ENCODE data around the gene FAM163B.

The FAM163B gene

GRCh38 chr9:133589454-133590227 is 19.5 kb downstream of the FAM163B start:
- peaks cover 2% of the 10 kb centered on the region; the same call in 1 of the 2 replicates for H3K27me3 ChIP-seq (ENCODE audit: control insufficient read depth, low read length)
- H3K36me3 ChIP-seq (ENCODE audit: control insufficient read depth, low read length): no peaks in the 10 kb centered on the region
- H3K27ac ChIP-seq (ENCODE audit: low read depth, low read length): no peak overlapping the region
- peaks cover 18% of the 10 kb centered on the region; the same call in 1 of the 2 replicates for H3K9me3 ChIP-seq (ENCODE audit: control insufficient read depth, insufficient read depth, low read length)
- peaks cover 20% of the 10 kb centered on the region for H3K4me1 ChIP-seq (ENCODE audit: control insufficient read depth, low read length)
- no peaks in the 10 kb centered on the region for H3K79me2 ChIP-seq (ENCODE audit: control insufficient read depth, low read length)
- TF ChIP-seq CTCF (IDR thresholded peaks at IDR 0.05; ENCODE audit: low read depth, low read length, poor library complexity, severe bottlenecking) (peak; percentile 95), EZH2phosphoT487 (IDR thresholded peaks at IDR 0.05; ENCODE audit: borderline replicate concordance, low read length) (no peak)
- H3K9me2 ChIP-seq (replicated peaks; ENCODE audit: control insufficient read depth, low read length): no peaks in the 10 kb centered on the region
- H3K4me3 ChIP-seq (ENCODE audit: low read length): no peak overlapping the region
- H4K20me1 ChIP-seq (ENCODE audit: control insufficient read depth, insufficient read depth, low read depth, low read length): no peaks in the 10 kb centered on the region
- H3F3A ChIP-seq (ENCODE audit: control insufficient read depth, insufficient read depth): peaks cover 6% of the 10 kb centered on the region
- H3K4me2 ChIP-seq (ENCODE audit: low read length): no peak overlapping the region

GRCh38 chr9:133587466-133587865 is 21.7 kb downstream of the FAM163B start:
- peaks cover 4% of the 10 kb centered on the region; the same call in 1 of the 2 replicates for H3K27me3 ChIP-seq (ENCODE audit: control insufficient read depth, low read length)
- H3K4me3 ChIP-seq (ENCODE audit: low read length): no peak overlapping the region

GRCh38 chr9:133587051-133587450 is 22.1 kb downstream of the FAM163B start:
- Histone ChIP-seq H3K4me1 (ENCODE audit: control insufficient read depth, low read length) (peaks cover 33% of the 10 kb centered on the region), H3K27ac (ENCODE audit: low read depth, low read length) (no peak overlapping the region), H3K4me2 (ENCODE audit: low read length) (no peak overlapping the region)

More at GRCh38 chr9:133587466-133587865, 21.7 kb downstream of the FAM163B start:
- H3K9me2 ChIP-seq (replicated peaks; ENCODE audit: control insufficient read depth, low read length): no peaks in the 10 kb centered on the region
- no peaks in the 10 kb centered on the region for H3K36me3 ChIP-seq (ENCODE audit: control insufficient read depth, low read length)
- no peak overlapping the region for H3K4me2 ChIP-seq (ENCODE audit: low read length)
- H3F3A ChIP-seq (ENCODE audit: control insufficient read depth, insufficient read depth): peaks cover 6% of the 10 kb centered on the region
- no peak overlapping the region for H3K27ac ChIP-seq (ENCODE audit: low read depth, low read length)
- H3K79me2 ChIP-seq (ENCODE audit: control insufficient read depth, low read length): no peaks in the 10 kb centered on the region
- peaks cover 18% of the 10 kb centered on the region; the same call in 1 of the 2 replicates for H3K9me3 ChIP-seq (ENCODE audit: control insufficient read depth, insufficient read depth, low read length)
- TF ChIP-seq CTCF (IDR thresholded peaks at IDR 0.05; ENCODE audit: low read depth, low read length, poor library complexity, severe bottlenecking) (no peak), EZH2phosphoT487 (IDR thresholded peaks at IDR 0.05; ENCODE audit: borderline replicate concordance, low read length) (no peak)
- peaks cover 32% of the 10 kb centered on the region for H3K4me1 ChIP-seq (ENCODE audit: control insufficient read depth, low read length)
- H4K20me1 ChIP-seq (ENCODE audit: control insufficient read depth, insufficient read depth, low read depth, low read length): no peaks in the 10 kb centered on the region

More at GRCh38 chr9:133587051-133587450, 22.1 kb downstream of the FAM163B start:
- H3K9me3 ChIP-seq (ENCODE audit: control insufficient read depth, insufficient read depth, low read length): peaks cover 18% of the 10 kb centered on the region; the same call in 1 of the 2 replicates
- TF ChIP-seq CTCF (IDR thresholded peaks at IDR 0.05; ENCODE audit: low read depth, low read length, poor library complexity, severe bottlenecking): no peak
- no peak for TF ChIP-seq EZH2phosphoT487 (IDR thresholded peaks at IDR 0.05; ENCODE audit: borderline replicate concordance, low read length)
- H4K20me1 ChIP-seq (ENCODE audit: control insufficient read depth, insufficient read depth, low read depth, low read length): no peaks in the 10 kb centered on the region
- peaks cover 6% of the 10 kb centered on the region for H3F3A ChIP-seq (ENCODE audit: control insufficient read depth, insufficient read depth)
- no peaks in the 10 kb centered on the region for H3K79me2 ChIP-seq (ENCODE audit: control insufficient read depth, low read length)
- peaks cover 4% of the 10 kb centered on the region; the same call in 1 of the 2 replicates for H3K27me3 ChIP-seq (ENCODE audit: control insufficient read depth, low read length)
- no peaks in the 10 kb centered on the region for H3K9me2 ChIP-seq (replicated peaks; ENCODE audit: control insufficient read depth, low read length)
- H3K4me3 ChIP-seq (ENCODE audit: low read length): no peak overlapping the region
- H3K36me3 ChIP-seq (ENCODE audit: control insufficient read depth, low read length): no peaks in the 10 kb centered on the region

All from DOHH2 (cell line).